ENCODE results near the gene CRAT. TPM values are rescaled to one million over a fixed set of nuclear protein-coding genes. Genes with fewer than 3 reads are reported as not detected.
A peak's percentile ranks its signal among the peaks of the same experiment; 100 is the strongest.

CRAT gene
- total and polyA plus RNA-seq, 11 donors, result 37.0 to 126 (median 65.7) TPM

DNA sequence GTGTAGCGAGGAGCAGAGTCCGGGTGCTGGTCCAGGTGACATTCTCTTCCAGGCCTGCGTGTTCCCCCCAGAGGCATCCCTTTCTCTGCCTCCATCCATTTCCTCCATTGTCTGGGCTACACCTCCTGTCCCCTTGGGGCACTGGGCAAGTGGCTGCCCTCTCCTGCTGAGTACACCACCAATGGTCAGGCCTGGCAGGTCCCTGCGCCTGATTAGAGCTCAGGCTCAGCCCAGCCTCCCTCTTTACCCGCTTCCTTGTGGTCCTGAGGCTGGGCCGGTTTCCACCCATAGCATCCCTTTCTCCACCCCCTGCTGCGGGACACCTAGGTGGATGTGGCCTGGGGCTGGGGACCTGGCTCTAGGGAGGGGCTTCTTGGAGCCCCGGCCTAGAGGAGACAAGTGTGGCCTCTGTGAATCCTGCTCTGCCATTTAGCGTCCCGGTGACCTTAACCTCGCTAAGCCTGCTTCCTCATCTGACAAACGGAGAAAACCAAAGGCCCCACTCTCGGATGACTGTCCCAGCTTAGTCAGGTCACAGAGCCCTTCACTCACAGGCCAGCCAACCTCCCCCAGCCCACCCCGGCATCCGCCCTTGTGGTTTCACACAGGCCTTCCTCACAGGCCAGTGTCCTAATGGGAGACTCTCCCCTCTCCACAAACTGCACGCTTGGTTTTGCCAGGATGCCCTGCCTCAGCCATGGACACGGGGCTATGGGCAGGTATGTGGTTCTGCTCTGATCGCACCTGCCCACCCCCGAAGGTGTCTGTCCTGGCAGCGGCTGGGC, 16.8 kb downstream of the CRAT start:
- Histone ChIP-seq H3K4me3 (no peak overlapping the region), H3K36me3 (peaks cover 0 to 58% (median 47%) of the 10 kb centered on the region in 9 donors), H3K27ac (peak overlapping the region in 4 of 12 donors; percentile 14 to 67 (median 38)), H3K4me1 (peaks cover 0 to 10% (median 1%) of the 10 kb centered on the region in 12 donors), H3K27me3 (no peaks in the 10 kb centered on the region), H3K9me3 (no peaks in the 10 kb centered on the region)
- DNase-seq, result no peak
- intact Hi-C loops (cut with DNase I), result no loop called here
- 86 to 89% (median 88%) methylated on average over 20 of the region's 20 CpGs for WGBS, 4 donors
- peak in 2 of 4 donors; percentile 4 to 8 for ATAC-seq
- TF ChIP-seq, protein P1, sequence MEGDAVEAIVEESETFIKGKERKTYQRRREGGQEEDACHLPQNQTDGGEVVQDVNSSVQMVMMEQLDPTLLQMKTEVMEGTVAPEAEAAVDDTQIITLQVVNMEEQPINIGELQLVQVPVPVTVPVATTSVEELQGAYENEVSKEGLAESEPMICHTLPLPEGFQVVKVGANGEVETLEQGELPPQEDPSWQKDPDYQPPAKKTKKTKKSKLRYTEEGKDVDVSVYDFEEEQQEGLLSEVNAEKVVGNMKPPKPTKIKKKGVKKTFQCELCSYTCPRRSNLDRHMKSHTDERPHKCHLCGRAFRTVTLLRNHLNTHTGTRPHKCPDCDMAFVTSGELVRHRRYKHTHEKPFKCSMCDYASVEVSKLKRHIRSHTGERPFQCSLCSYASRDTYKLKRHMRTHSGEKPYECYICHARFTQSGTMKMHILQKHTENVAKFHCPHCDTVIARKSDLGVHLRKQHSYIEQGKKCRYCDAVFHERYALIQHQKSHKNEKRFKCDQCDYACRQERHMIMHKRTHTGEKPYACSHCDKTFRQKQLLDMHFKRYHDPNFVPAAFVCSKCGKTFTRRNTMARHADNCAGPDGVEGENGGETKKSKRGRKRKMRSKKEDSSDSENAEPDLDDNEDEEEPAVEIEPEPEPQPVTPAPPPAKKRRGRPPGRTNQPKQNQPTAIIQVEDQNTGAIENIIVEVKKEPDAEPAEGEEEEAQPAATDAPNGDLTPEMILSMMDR (IDR thresholded peaks at IDR 0.05), result no peak
- no peak for TF ChIP-seq POLR2A (IDR thresholded peaks at IDR 0.05)

DNA sequence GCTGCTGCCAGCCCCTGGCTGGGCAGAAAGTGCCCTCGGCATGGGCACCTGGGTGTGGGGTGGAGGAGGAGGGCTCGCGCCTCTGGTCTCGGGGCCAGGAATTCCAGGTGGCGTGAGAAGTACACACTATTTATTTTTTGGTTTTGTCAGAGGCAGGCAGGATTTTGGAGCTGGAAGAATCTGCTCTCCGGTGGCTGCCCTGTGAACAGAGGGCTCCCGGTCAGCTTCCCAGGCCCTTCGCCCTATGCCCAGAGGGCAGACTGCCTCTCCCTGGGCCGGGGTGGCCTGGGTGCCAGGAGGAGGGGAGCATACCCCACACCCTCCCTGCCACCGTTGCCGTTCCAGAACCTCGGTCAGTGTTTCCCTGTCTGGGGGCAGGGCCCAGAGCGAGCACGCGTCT, 21.3 kb downstream of the CRAT start:
- Histone ChIP-seq H3K27me3 (no peaks in the 10 kb centered on the region), H3K9me3 (no peaks in the 10 kb centered on the region), H3K27ac (no peak overlapping the region), H3K4me1 (peaks cover 0 to 2% (median 0%) of the 10 kb centered on the region in 12 donors), H3K4me3 (no peak overlapping the region), H3K36me3 (peaks cover 0 to 54% (median 49%) of the 10 kb centered on the region in 9 donors)
- intact Hi-C loops (cut with DNase I), result loop anchor here in 1 of 10 donors (10.0 kb wide), 1 partner anchor 64 kb away; the partner anchor contains the start of gene SH3GLB2
- 85 to 93% (median 92%) methylated on average over 15 of the region's 15 CpGs for WGBS, 4 donors
- DNase-seq (no peak), ATAC-seq (no peak)
- TF ChIP-seq, protein P1 (IDR thresholded peaks at IDR 0.05), result no peak
- no peak for TF ChIP-seq POLR2A (IDR thresholded peaks at IDR 0.05)

DNA sequence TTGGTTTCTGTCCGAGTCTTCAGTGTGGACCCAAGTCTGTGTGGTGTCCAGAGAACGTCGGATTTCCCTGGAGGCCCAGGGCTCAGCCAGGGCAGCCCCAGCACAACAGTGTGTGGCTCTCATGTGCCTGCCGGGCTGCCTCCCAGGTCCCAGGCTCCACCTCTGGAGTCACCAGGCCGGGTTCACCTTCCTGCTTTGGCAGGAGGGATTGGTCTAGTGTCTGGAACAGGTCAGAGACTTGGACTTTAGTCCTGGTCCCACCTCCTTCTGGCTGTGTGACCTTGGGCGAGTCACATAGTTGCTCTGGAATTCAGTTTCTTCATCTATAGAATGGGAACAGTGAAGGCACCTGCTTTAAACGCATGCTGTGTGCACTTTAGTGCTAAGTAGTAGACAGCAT, 26.5 kb downstream of the CRAT start:
- no peaks in the 10 kb centered on the region for H3K27me3 ChIP-seq
- TF ChIP-seq, protein P1 (IDR thresholded peaks at IDR 0.05), result no peak
- no peak for TF ChIP-seq POLR2A (IDR thresholded peaks at IDR 0.05)
- H3K36me3 ChIP-seq, result peaks cover 0 to 44% (median 34%) of the 10 kb centered on the region in 9 donors
- H3K4me3 ChIP-seq, result no peak overlapping the region
- H3K27ac ChIP-seq, result no peak overlapping the region
- 82 to 89% (median 84%) methylated on average over 4 to 7 of the region's 7 CpGs for WGBS, 4 donors
- ATAC-seq (no peak), DNase-seq (no peak)
- intact Hi-C loops (cut with DNase I), result loop anchor here in 1 of 10 donors (10.0 kb wide), 1 partner anchor 59 kb away; the partner anchor contains the start of gene SH3GLB2
- no peaks in the 10 kb centered on the region for H3K9me3 ChIP-seq
- peaks cover 6 to 26% (median 17%) of the 10 kb centered on the region in 12 donors for H3K4me1 ChIP-seq

DNA sequence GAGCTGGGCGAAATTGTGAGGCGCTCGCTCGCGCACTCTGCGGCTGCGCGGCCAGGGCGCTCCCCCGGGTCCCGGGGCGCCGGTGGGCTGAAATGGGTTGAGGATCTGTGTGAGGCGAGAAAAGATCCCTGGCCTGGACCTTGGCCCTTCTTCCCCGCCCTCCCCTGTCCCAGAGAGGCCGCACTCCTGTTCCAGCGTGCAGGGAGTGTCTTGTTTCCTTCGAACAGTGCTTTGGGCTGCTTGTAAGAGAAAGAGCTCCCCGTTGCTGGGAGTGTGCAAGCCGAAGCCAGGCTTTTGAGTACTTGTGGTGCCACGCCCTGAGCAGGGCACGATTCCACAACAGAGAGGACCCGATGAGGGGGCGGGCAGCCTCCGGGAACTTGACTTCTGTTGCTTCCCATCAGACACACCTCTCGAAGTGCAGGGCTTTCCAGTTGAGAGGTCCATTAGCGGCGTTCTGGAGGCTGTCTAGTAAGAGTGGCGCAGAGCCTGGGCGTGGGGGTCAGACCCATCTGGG, 29.1 kb downstream of the CRAT start:
- WGBS, 4 donors, result 2 to 3% (median 3%) methylated on average over 22 to 30 of the region's 30 CpGs
- Histone ChIP-seq H3K4me3 (peak overlapping the region; percentile 64 to 98 (median 84)), H3K27ac (peak overlapping the region; percentile 42 to 93 (median 82)), H3K9me3 (no peaks in the 10 kb centered on the region), H3K4me1 (peaks cover 6 to 26% (median 17%) of the 10 kb centered on the region in 12 donors), H3K36me3 (peaks cover 0 to 23% (median 17%) of the 10 kb centered on the region in 9 donors), H3K27me3 (no peaks in the 10 kb centered on the region)
- TF ChIP-seq POLR2A (IDR thresholded peaks at IDR 0.05), result no peak
- TF ChIP-seq, protein P1 (IDR thresholded peaks at IDR 0.05), result no peak
- peak in 1 of 4 donors; percentile 29 for ATAC-seq
- DNase-seq, result no peak
- intact Hi-C loops (cut with DNase I), result loop anchor here in 2 of 10 donors (1.0 to 10.0 kb wide), 2 partner anchors 29 to 57 kb away; partner anchors contain the start of genes CRAT (in 1 of the 2) and SH3GLB2 (in 1 of the 2)

Data from heart left ventricle (tissue), 16 donors.